ENCODE results near the gene ALPG.

The ALPG gene

GRCh38 chr2:232460171-232460570 is 53.5 kb downstream of the ALPG start:
- DNase-seq, result no peak

Measured in NCI-H82 (cell line).